ENCODE results near the gene ANO7. TPM values are rescaled to one million over a fixed set of nuclear protein-coding genes. Genes with fewer than 3 reads are reported as not detected.

The ANO7 gene
- total RNA-seq, 1 experiment from 2014 or later, result 0.84 TPM

GRCh38 chr2:241189093-241189855 is 797 bp downstream of the ANO7 start:
- DNase-seq (ENCODE audit: low read depth, low spot score) (no peak), ATAC-seq (no peak)
- Histone ChIP-seq H3K27ac (ENCODE audit: low read depth, low read length) (no peak overlapping the region), H4K20me1 (ENCODE audit: insufficient read depth) (no peaks in the 10 kb centered on the region), H3K79me2 (ENCODE audit: insufficient read depth, low read length) (no peaks in the 10 kb centered on the region), H3K9me2 (ENCODE audit: insufficient read depth) (no peaks in the 10 kb centered on the region), H3K4me1 (ENCODE audit: control insufficient read depth in 1 of 2, insufficient read depth in 2 of 2, low read length in 2 of 2) (no peaks in the 10 kb centered on the region), H2AFZ (ENCODE audit: low read depth, low read length, poor library complexity, severe bottlenecking) (no peak overlapping the region), H3K9ac (ENCODE audit: low read length) (no peak overlapping the region), H3K9me3 (ENCODE audit: control insufficient read depth in 1 of 2, insufficient read depth in 1 of 2, low read depth in 1 of 2, low read length in 2 of 2) (no peaks in the 10 kb centered on the region), H3K36me3 (ENCODE audit: control insufficient read depth in 1 of 2, insufficient read depth in 2 of 2, low read length in 2 of 2) (no peaks in the 10 kb centered on the region), H3K4me3 (replicated peaks in 1 of 2; ENCODE audit: low read depth in 1 of 2, low read length in 2 of 2) (no peak overlapping the region), H3K4me2 (ENCODE audit: low read length) (no peak overlapping the region), H3K27me3 (ENCODE audit: insufficient read depth, low read length) (no peaks in the 10 kb centered on the region)
- ChIA-PET RAD21 (ENCODE audit: low non-redundant PET in 1 of 2, low total read pairs in 2 of 2, uncharacterized antibody in 2 of 2, unreplicated experiment in 2 of 2) (no interaction called here), POLR2A (no interaction called here), CTCF (no interaction called here)
- intact Hi-C loops (cut with micrococcal nuclease), result no loop called here
- TF ChIP-seq CEBPB (IDR thresholded peaks at IDR 0.05; ENCODE audit: low read depth), result no peak
- no peak for TF ChIP-seq EGR1 (IDR thresholded peaks at IDR 0.05; ENCODE audit: low read depth)
- no peak for TF ChIP-seq ZNF274 (IDR thresholded peaks at IDR 0.05; ENCODE audit: low read depth, low read length)
- TF ChIP-seq, protein P1, sequence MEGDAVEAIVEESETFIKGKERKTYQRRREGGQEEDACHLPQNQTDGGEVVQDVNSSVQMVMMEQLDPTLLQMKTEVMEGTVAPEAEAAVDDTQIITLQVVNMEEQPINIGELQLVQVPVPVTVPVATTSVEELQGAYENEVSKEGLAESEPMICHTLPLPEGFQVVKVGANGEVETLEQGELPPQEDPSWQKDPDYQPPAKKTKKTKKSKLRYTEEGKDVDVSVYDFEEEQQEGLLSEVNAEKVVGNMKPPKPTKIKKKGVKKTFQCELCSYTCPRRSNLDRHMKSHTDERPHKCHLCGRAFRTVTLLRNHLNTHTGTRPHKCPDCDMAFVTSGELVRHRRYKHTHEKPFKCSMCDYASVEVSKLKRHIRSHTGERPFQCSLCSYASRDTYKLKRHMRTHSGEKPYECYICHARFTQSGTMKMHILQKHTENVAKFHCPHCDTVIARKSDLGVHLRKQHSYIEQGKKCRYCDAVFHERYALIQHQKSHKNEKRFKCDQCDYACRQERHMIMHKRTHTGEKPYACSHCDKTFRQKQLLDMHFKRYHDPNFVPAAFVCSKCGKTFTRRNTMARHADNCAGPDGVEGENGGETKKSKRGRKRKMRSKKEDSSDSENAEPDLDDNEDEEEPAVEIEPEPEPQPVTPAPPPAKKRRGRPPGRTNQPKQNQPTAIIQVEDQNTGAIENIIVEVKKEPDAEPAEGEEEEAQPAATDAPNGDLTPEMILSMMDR (IDR thresholded peaks at IDR 0.05 in 2 of 3, conservative IDR thresholded peaks at IDR 0.05 in 1 of 3; ENCODE audit: borderline replicate concordance in 1 of 3, insufficient read depth in 1 of 3, low read depth in 2 of 3, low read length in 2 of 3), result no peak
- TF ChIP-seq SP1 (IDR thresholded peaks at IDR 0.05; ENCODE audit: low read depth), result no peak
- TF ChIP-seq YY1 (IDR thresholded peaks at IDR 0.05; ENCODE audit: extremely low read depth, insufficient replicate concordance, low read depth, low read length), result no peak
- no peak for TF ChIP-seq FOSL1 (IDR thresholded peaks at IDR 0.05; ENCODE audit: low read depth)
- TF ChIP-seq, protein P2, sequence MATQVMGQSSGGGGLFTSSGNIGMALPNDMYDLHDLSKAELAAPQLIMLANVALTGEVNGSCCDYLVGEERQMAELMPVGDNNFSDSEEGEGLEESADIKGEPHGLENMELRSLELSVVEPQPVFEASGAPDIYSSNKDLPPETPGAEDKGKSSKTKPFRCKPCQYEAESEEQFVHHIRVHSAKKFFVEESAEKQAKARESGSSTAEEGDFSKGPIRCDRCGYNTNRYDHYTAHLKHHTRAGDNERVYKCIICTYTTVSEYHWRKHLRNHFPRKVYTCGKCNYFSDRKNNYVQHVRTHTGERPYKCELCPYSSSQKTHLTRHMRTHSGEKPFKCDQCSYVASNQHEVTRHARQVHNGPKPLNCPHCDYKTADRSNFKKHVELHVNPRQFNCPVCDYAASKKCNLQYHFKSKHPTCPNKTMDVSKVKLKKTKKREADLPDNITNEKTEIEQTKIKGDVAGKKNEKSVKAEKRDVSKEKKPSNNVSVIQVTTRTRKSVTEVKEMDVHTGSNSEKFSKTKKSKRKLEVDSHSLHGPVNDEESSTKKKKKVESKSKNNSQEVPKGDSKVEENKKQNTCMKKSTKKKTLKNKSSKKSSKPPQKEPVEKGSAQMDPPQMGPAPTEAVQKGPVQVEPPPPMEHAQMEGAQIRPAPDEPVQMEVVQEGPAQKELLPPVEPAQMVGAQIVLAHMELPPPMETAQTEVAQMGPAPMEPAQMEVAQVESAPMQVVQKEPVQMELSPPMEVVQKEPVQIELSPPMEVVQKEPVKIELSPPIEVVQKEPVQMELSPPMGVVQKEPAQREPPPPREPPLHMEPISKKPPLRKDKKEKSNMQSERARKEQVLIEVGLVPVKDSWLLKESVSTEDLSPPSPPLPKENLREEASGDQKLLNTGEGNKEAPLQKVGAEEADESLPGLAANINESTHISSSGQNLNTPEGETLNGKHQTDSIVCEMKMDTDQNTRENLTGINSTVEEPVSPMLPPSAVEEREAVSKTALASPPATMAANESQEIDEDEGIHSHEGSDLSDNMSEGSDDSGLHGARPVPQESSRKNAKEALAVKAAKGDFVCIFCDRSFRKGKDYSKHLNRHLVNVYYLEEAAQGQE (IDR thresholded peaks at IDR 0.05; ENCODE audit: low read depth), result no peak
- TF ChIP-seq SIN3A (IDR thresholded peaks at IDR 0.05; ENCODE audit: low read depth), result no peak
- BruUV-seq (replicated peaks), result no TSS peak
